NCI-H146 treated with DMSO at 0.1 percent for 48 hours (cell line): ENCODE results near the gene CHCHD3.

ENCODE experiments used
- DNase-seq: peaks from one replicate; lab custom pipeline; 2025; ENCODE audit not compliant: unreplicated experiment; lab: John Stamatoyannopoulos, UW

Gene CHCHD3

GRCh38 chr7:132755538-132756483 lies 326.1 kb downstream of the CHCHD3 start:
- DNase-seq: no peak

GRCh38 chr7:132752431-132752830 lies 329.5 kb downstream of the CHCHD3 start:
- DNase-seq: no peak

- DNase-seq: no peak
These were observed 330.6 kb downstream of the CHCHD3 start for GRCh38 chr7:132751244-132751647.

DNA sequence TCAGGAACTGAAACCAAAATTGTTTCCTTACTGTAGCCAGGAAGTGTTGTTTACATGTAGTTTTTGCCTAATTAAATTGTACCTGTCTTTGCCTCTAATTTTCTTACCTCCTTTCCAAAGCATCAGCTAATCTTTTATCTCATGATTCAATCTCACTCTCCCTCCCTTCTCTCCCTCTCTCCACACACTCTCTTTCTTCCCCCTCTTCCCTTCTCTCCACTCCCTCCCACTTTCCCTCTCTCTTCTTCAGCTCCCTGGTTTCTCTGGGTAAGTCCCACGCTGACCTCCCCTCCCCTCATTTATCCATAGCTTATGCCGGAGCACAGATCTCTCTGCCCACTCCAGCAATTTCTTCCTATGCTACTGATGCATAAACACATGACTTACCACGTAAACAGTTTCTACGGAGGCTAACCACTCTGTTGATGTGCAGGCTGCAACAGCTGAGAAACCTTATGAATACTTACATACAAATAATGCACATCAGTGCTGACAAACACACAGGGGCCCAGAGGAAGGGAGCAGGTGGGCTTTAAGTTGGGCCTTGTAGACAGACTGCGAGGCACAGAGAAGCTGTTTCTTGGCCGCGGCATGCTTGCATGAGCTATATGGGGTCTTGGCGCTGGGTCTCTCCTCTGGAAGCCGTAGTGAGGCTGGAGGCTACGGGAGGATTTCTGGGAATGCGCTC lies 331.2 kb downstream of the CHCHD3 start:
- no peak for DNase-seq

DNA sequence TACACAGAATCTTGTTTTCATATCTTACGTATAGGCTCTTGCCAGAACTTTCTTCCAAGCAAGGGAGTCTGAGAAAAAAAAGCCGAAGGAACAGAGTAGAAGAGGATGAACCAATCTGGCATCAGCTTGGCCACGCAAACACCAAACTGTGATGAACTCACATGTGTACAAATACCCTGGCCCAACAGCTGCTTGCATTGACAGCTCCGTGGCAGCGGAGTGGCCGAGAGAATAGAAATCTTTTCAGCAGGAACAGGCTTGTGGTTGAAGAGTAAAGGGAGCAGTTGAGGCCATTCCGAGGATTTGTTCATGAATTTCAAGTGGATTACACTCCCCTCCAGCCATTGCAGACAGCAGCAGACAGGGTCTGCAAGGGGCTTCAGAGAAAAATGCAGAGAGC lies 331.8 kb downstream of the CHCHD3 start:
- DNase-seq: no peak

DNA sequence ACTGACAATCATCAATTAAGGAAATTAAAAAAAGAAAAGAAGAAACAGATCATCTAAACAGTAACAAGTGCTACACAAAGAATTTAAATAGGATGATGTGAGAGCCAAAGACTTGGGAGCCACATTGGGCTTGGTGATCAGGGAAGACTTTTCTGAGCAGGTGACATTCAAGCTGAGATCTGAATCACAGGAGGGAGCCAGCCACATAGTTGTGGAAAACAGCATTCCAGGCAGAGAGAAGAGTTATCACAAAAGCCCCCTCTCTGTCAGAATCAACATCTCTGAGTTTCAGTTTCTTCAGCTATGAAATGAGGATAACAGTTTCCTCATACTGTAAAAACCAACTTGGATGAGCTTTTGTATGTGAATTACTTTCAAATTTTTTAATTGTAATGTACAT lies 336.4 kb downstream of the CHCHD3 start:
- no peak for DNase-seq

- DNase-seq: no peak
These were observed 337.9 kb downstream of the CHCHD3 start for GRCh38 chr7:132743974-132744373.

GRCh38 chr7:132742189-132742612 lies 339.7 kb downstream of the CHCHD3 start:
- no peak for DNase-seq

- DNase-seq: no peak
These were observed 341.7 kb downstream of the CHCHD3 start for GRCh38 chr7:132740176-132740575.

DNA sequence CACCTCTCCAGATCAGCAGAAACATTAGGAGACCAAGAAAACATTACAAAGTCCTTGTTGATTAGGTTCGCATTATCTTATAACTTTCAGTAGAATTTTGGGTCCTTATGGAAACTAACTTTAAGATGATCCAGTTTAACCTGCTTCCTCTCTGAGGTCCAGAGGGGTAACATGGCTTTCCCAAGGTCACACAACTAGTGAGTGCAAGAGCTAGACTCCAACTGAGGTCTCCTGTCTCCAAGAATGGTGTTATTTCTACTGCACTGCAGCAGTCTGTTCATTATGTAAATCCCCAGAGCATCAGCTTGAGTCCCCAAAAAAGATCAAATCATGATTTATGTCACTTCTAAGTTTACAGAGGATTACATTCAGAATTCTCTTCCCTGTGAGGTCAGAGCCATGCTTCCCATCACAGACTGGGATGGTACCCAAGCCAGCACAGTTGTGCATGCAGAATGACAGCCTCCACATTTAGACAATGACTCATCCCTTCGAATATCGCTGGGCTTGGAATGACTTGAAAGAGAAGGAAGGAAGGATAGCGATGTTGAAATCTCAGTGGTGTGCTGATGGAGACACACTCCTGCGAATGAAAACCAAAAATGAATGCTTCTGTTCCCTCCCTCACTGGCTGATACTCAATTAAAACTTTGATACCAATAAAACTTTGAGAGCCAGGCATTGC lies 342.5 kb downstream of the CHCHD3 start:
- DNase-seq: no peak

- DNase-seq: no peak
These were observed 343.6 kb downstream of the CHCHD3 start for GRCh38 chr7:132738254-132738653.

DNA sequence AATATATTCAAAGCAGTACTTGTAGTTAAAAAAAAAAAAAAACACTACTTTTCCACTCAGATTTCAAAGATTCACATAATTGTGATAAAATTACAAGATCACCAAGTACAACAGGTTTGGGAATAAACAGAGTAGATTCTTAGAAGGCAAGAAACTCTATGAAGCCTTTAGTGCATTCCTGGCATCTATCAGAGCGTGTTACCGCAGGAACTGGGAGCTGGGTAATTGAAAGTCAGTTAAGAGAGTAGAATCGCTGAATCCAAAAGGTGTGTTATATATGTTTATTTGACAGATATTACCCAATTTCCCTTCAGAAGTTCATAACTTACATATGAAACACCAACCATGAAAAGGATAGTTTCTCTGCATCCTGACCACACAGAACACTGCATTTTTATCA lies 346.4 kb downstream of the CHCHD3 start:
- DNase-seq: no peak
